Body of pancreas (tissue), 4 donors: ENCODE measurements around the gene RGS16.

Experiments used
- POLR2A ChIP-seq, 3 donors: fragments of 450-650 bp; IDR thresholded peaks; one replicate each; pipeline ENCODE4 v1.6.1; 2016; ENCODE audit warnings: antibody characterized with exemption in 3 of 3, mild to moderate bottlenecking in 2 of 3
- TF ChIP-seq, protein P1 (sequence below), 7 experiments: fragments of 450-650 bp in 4 of 7; fragments of 200-600 bp in 3 of 7; sonication (generic) in 3 of 7; IDR thresholded peaks; one replicate each; pipeline ENCODE4 v1.5.1; 2016 to 2019; ENCODE audit warnings: antibody characterized with exemption in 7 of 7

- TF ChIP-seq, protein P1, sequence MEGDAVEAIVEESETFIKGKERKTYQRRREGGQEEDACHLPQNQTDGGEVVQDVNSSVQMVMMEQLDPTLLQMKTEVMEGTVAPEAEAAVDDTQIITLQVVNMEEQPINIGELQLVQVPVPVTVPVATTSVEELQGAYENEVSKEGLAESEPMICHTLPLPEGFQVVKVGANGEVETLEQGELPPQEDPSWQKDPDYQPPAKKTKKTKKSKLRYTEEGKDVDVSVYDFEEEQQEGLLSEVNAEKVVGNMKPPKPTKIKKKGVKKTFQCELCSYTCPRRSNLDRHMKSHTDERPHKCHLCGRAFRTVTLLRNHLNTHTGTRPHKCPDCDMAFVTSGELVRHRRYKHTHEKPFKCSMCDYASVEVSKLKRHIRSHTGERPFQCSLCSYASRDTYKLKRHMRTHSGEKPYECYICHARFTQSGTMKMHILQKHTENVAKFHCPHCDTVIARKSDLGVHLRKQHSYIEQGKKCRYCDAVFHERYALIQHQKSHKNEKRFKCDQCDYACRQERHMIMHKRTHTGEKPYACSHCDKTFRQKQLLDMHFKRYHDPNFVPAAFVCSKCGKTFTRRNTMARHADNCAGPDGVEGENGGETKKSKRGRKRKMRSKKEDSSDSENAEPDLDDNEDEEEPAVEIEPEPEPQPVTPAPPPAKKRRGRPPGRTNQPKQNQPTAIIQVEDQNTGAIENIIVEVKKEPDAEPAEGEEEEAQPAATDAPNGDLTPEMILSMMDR (IDR thresholded peaks at IDR 0.05): no peak
- no peak for TF ChIP-seq POLR2A (IDR thresholded peaks at IDR 0.05)
Measured at GRCh38 chr1:182596934-182597333, 7.3 kb downstream of the RGS16 start.
